GM19324 (cell line): Measurements from ENCODE around the gene RBM20.
"Not testable (repeated sequence)": the region's sequence is repeated elsewhere in the genome, so short reads cannot be mapped to it uniquely, and the experiment has no call there.

Source experiments
- ATAC-seq: cut with Tn5 transposase; IDR thresholded peaks from one replicate; pipeline ENCODE4 v1.9.1; 2021; ENCODE audit warnings: mild to moderate bottlenecking, moderate library complexity; ENCODE audit not compliant: unreplicated experiment, low FRiP score

RBM20 gene

GRCh38 chr10:110623316-110623715 is 20.8 kb upstream of the RBM20 start:
- ATAC-seq, result not testable (repeated sequence)

- ATAC-seq, result no peak
Observed at GRCh38 chr10:110625356-110625894, 18.7 kb upstream of the RBM20 start.

- no peak for ATAC-seq
Observed at GRCh38 chr10:110625951-110626855, 17.9 kb upstream of the RBM20 start.

- no peak for ATAC-seq
Observed at GRCh38 chr10:110628161-110628560, 16.0 kb upstream of the RBM20 start.

- no peak for ATAC-seq
Observed at GRCh38 chr10:110629680-110630191, 14.4 kb upstream of the RBM20 start.

GRCh38 chr10:110631934-110632333 is 12.2 kb upstream of the RBM20 start:
- ATAC-seq, result no peak

GRCh38 chr10:110632591-110633215 is 11.4 kb upstream of the RBM20 start:
- ATAC-seq, result no peak

GRCh38 chr10:110634527-110635209 is 9.5 kb upstream of the RBM20 start:
- ATAC-seq, result no peak

GRCh38 chr10:110636572-110636931 is 7.6 kb upstream of the RBM20 start:
- no peak for ATAC-seq

GRCh38 chr10:110636932-110637557 is 7.1 kb upstream of the RBM20 start:
- no peak for ATAC-seq

GRCh38 chr10:110637558-110638053 is 6.5 kb upstream of the RBM20 start:
- ATAC-seq, result no peak

- no peak for ATAC-seq
Observed at GRCh38 chr10:110638319-110638718, 5.8 kb upstream of the RBM20 start.

GRCh38 chr10:110639046-110639445 is 5.1 kb upstream of the RBM20 start:
- ATAC-seq, result not testable (repeated sequence)

GRCh38 chr10:110639858-110640257 is 4.3 kb upstream of the RBM20 start:
- ATAC-seq, result not testable (repeated sequence)

- ATAC-seq, result no peak
Observed at GRCh38 chr10:110641256-110641655, 2.9 kb upstream of the RBM20 start.

- ATAC-seq, result no peak
Observed at GRCh38 chr10:110642204-110643034, 1.7 kb upstream of the RBM20 start.

- no peak for ATAC-seq
Observed at GRCh38 chr10:110643035-110643652, 992 bp upstream of the RBM20 start.

- ATAC-seq, result no peak
Observed at GRCh38 chr10:110644598-110645462, 694 bp downstream of the RBM20 start.
